Measurements from ENCODE around the gene PHC2. TPM values are rescaled to one million over a fixed set of nuclear protein-coding genes. Genes with fewer than 3 reads are reported as not detected.

The PHC2 gene
- total and polyA plus RNA-seq, 9 of the 15 experiments (the other 6 are each of a cell fraction or from before 2014, with no cell fraction given): 3.1 to 67.6 (median 34.6) TPM

- Histone ChIP-seq H3K4me2 (ENCODE audit: insufficient read depth, low read length) (no peak overlapping the region), H3K4me3 (no peak overlapping the region), H3K27ac (ENCODE audit: extremely low read depth, low read depth, low read length) (no peak overlapping the region), H3K9ac (ENCODE audit: insufficient read depth in 1 of 2, low read depth in 2 of 2, low read length in 2 of 2) (no peak overlapping the region), H3K79me2 (ENCODE audit: control insufficient read depth, insufficient read depth, low read length) (no peaks in the 10 kb centered on the region), H3K4me1 (replicated peaks in 1 of 2; ENCODE audit: control insufficient read depth in 2 of 2, insufficient read depth in 2 of 2, low read length in 2 of 2) (no peaks in the 10 kb centered on the region), H3K27me3 (ENCODE audit: control insufficient read depth in 2 of 2, insufficient read depth in 2 of 2, low read length in 2 of 2) (peaks cover 11 to 13% of the 10 kb centered on the region in 2 experiments; a peak in 3 of 5 replicates), H3K36me3 (ENCODE audit: control insufficient read depth, insufficient read depth, low read length) (no peaks in the 10 kb centered on the region), H3K9me1 (ENCODE audit: control insufficient read depth, insufficient read depth, low read length) (no peaks in the 10 kb centered on the region), H2AFZ (ENCODE audit: low read depth, low read length) (no peak overlapping the region), H4K20me1 (replicated peaks; ENCODE audit: control insufficient read depth, insufficient read depth, low read length) (0 out of 2 replicates have a peak, but pooled peaks cover 3% of the 10 kb centered on the region), H3K9me3 (replicated peaks; ENCODE audit: control insufficient read depth, insufficient read depth, low read depth, low read length) (no peaks in the 10 kb centered on the region)
- in situ Hi-C loops (cut with MboI) (no loop called here), intact Hi-C loops (cut with micrococcal nuclease) (no loop called here)
- WGBS (ENCODE audit: insufficient coverage, low coverage, missing lambda C conversion rate): 6% methylated on average over 4 of the region's 4 CpGs
- TF ChIP-seq ZNF408 (CRISPR knock-in tag; IDR thresholded peaks at IDR 0.05; ENCODE audit: low read depth) (no peak), TAF7 (tag; IDR thresholded peaks at IDR 0.05) (no peak), U2AF1 (optimal IDR thresholded peaks at IDR 0.05; ENCODE audit: low read depth, low read length) (no peak), EWSR1 (IDR thresholded peaks at IDR 0.05; ENCODE audit: borderline replicate concordance, low read depth, partially characterized antibody) (no peak), TCFL5 (CRISPR knock-in tag; conservative IDR thresholded peaks at IDR 0.05) (no peak), PTRF (tag; IDR thresholded peaks at IDR 0.05) (no peak), ZNF316 (IDR thresholded peaks at IDR 0.05) (no peak)
- no TSS peak for BruUV-seq (replicated peaks)
- FAIRE-seq: no peak
- DNase-seq (ENCODE audit: extremely low read depth in 1 of 4, low spot score in 3 of 4): no peak
- CTCF ChIA-PET (ENCODE audit: low intra/inter-chr PET ratio): no interaction called here
- POLR2A ChIA-PET: interaction anchor here (0.7 kb wide), 1 partner anchor 48 kb away, joined by 3 read pairs; no protein-coding TSS in a partner anchor
- no peak for ATAC-seq
Observed at GRCh38 chr1:33383489-33383888, 47.4 kb downstream of the PHC2 start.

Measured in K562 (cell line).